Left hindlimb (tissue), 1 donor: ENCODE measurements around the gene TRH.

Experiments used
- DNase-seq: peaks from one replicate; pipeline ENCODE4 v3.0.0-alpha.2; 2018

The TRH gene, protein sequence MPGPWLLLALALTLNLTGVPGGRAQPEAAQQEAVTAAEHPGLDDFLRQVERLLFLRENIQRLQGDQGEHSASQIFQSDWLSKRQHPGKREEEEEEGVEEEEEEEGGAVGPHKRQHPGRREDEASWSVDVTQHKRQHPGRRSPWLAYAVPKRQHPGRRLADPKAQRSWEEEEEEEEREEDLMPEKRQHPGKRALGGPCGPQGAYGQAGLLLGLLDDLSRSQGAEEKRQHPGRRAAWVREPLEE

DNA sequence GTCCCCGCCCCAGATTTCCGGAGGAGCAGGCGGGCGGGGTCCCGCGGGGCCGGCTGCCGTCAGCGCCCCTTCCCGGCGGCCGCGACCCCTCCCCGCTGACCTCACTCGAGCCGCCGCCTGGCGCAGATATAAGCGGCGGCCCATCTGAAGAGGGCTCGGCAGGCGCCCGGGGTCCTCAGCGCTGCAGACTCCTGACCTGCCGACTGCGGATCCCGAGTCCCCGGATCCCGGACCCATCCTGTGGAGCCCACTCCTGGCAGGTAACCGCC is at the start of gene TRH:
Gene TRH (plus strand): TSS at position 157 of the 269 bp plus-strand sequence. CDS start 1,097 bp downstream, outside the sequence.
- DNase-seq = no peak

DNA sequence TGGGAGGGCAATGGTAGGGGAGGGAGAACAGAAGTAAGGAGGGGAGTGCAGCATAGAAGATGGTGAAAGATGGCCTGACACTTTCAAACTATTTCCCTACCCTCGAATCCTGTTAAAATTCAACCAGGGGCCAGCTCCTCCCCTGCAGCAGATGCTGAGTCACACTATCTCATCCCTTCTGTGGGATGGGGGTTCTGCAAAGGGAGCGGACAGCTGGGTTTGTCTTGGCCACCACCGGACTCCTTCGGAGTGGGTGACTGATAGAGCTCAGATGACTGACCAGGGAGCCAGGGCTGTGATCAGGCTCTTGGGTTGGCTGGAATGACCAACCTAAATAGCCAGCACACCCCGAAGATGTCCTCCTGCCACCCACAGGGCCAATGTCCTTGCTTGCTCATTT is 47.4 kb upstream of the TRH start:
- no peak for DNase-seq

DNA sequence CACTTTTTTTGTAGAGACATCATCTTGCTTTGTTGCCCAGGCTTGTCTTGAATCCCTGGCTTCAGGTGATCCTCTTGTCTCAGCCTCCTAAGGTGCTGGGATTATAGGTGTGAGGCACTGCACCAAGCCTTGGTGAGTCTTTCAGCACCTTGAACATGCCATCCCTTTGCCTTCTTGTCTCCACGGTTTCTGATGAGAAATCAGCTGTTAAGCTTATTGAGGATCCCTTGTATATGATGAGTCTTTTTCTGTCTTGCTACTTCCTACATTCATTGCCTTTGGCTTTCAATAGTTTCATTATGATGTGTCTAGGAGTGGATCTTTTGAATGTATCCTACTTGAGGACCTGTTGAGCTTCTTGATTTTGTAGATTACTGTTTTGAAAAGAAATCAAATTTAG is 45.1 kb upstream of the TRH start:
- DNase-seq = no peak

DNA sequence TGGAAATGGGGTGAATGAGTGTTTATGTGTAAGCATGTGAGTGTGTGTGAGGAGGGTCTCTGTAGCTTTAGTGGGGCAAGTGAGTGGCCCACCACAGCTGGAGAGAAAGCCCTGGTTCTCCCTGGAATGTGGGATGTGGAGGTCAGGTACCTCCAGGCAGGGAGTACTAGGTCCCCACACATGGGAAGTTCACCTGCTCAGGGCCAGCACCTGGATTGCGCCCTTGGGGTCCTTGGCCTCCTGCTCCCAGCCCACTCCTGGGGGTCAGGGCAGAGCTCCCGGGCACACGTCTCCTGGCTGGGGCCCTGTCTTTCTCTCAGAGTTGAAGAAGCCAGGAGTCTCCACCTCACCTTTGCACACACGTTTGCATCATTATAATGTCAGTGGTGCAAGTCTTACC is 41.0 kb upstream of the TRH start:
- no peak for DNase-seq

DNA sequence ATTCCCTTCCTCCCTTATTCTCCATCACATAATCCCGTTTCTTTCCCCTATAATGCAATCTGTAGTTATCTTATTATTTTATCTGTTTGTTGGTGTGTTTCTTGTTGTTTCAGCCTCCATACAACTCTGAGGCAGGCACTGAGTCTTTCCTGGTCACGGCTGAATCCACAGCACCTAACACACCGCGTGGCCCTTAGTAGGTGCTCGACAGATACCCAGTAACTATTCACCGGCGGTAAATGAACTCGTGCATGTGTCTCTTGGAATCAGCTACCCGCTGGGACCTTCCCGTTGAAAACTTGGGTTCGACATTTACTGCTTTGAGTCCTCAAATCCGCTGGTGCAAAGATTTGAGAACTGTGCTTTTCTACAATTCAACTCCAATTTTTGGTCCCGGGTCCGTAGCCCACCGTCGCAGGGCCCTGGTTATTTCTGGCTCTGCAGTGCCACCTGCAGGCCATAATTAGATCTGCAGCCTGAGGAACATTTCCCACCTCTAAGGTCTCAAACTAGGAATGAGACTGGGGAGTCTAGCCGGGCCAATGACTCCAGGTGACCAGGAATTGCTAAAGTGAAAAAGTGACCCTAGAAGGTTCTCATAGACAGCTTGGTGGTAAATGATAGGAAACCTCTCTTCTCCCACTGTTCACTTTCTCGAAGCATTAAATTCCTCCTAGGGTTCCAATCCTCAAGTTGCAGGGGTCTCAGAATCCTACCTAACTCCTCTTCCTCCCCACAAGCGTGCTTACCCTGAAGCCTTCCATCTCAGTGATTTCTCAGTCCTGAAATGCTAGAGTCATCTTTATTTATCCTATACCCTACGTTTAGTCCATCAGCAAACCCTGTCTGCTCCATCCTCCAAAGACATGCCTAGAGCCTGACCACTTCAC is 40.0 kb upstream of the TRH start:
- DNase-seq = no peak

DNA sequence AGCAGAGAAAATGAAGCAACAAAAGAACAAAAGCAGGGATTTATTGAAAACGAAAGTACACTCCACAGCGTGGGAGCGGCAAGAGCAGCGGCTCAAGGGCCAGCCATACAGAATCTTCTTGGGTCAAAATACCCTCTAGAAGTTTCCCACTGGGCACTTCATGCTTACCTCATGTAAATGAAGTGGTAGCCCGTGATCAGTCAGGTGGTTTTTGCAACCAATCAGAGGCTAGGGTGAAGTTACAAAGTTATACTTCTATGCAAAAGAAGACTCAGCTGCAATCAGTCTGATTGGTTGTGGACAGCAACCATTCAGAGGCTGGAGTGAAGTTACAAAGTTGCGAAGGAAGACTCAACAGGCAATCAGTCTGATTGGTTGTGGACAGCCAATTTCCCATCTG is 37.8 kb upstream of the TRH start:
- no peak for DNase-seq

DNA sequence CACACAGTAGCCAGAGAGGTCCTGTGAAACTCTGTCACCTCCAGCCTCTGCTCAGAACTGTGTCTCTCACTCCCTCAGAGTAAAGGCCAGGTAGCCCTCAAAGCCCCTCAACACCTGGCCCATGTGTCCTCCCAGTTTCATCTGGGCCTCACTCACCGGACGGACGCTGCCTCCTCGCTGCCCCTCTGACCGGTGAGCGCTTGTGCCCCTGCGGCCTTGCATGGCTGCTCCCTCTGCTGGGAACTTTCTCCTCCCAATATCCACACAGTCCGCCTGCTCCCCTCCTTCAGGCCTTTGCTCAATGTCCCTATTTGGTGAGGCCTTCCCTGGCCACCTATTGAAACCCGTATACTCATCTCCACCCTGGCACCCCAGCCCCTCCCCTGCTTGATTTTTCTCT is 36.8 kb upstream of the TRH start:
- no peak for DNase-seq

DNA sequence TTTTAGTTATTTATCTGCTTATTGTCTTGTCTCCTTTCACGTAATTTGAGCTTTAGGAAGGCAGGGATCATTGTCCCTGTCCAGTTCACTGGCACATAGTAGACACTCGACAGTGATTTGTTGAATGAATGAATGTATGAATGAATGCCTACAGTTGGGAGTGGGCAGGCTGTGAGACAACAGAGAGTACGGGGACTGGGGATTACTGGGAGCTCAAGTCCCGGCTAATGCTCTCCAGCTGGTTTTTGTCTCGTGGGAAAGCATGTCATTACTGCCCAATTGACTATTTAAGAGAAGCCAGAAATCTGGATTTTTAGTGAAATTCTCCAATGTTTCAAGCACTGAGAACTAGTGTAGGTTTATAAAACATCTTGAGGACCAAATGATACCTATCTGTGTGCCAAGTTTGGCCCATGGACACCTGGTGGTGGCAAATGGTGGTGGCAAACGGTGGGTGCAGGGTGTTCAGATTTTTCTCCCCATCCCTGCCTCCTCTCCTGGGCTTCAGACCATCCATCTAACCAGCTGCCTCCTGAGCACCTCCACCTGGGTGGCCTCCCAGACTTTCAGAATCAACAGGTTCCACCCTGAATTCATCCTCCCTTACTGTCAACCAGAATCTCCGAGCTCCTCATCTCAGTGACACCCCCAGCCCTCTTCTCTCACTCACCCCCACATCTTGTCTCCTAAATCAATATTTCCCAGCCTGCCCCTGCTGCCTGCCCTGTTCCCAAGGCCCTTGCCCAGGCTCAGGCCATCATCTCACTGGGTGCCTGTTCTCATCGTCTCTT is 36.2 kb upstream of the TRH start:
- no peak for DNase-seq

DNA sequence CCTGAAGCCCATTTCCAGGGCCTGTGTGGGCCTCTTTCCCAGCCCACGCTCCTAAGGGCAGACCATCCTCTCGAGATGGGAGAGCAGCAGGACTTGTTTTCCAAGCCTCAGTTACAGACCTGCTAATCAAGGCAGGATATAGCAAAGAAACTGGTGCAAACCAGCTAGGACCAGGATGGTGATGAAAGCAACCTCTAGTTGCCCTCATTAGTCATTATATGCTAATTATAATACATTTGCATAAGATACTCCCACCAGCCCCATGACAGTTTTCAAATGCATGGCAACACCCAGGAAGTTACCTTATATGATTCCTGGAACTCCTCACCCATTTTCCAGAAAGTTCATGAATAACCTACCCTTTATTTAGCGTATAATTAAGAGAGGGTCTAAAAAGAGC is 34.4 kb upstream of the TRH start:
- DNase-seq = no peak

DNA sequence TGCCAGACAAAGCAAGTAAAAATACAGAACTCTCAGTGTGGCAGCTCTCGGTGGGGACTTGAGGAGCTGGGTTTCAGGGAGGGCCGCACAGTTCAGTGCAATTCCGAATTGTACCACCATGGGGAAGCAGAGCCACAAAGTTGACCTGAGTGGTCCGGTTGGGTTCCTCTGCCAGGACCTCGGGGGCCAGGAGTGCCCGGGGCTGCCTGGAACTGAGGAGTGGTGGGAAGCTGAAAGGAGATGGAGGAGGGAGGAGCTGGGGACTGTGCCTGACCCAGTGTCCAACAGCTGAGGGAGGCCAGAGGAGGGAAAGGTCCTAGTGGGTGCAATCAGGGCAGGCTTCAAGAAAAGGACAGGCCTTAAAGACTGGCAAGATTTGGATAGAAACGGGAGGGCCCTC is 32.2 kb upstream of the TRH start:
- peak; percentile 57 for DNase-seq

DNA sequence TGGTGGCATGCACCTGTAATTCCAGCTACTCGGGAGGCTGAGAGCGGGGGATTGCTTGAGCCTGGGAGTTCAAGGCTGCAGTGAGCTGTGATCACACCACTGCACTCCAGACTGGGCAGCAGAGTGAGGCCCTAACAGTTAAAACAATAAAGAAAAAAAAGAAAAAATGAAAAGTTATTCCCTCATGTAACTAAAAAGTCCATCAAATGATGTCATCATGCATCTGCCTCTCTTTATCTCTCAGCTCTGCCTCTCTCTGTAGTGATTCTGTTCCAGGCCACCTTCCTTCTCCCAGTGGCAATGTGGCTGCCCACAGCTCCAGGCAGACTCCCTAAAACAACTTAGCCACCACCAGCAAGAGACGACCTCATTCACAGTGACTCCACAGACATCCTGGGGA is 31.5 kb upstream of the TRH start:
- no peak for DNase-seq

DNA sequence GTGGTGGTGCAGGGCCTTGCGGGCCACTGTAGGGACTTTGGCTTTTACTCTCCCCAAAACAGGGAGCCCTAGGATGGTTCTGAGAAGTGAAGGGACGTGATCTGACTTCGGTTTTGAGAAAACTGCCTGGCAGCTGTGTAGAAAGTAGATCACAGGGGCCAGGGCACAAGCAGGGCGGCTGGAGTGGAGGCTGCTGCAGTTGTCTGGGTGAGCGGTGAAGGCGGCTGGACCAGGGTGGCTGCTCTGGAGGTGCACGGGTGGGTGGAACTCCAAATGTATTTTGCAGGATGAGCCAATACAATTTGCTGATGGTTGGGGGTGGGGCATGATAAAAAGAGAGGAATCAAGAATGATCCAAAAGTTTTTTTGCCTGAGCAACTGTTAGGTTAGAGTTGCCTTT is 29.8 kb upstream of the TRH start:
- no peak for DNase-seq

DNA sequence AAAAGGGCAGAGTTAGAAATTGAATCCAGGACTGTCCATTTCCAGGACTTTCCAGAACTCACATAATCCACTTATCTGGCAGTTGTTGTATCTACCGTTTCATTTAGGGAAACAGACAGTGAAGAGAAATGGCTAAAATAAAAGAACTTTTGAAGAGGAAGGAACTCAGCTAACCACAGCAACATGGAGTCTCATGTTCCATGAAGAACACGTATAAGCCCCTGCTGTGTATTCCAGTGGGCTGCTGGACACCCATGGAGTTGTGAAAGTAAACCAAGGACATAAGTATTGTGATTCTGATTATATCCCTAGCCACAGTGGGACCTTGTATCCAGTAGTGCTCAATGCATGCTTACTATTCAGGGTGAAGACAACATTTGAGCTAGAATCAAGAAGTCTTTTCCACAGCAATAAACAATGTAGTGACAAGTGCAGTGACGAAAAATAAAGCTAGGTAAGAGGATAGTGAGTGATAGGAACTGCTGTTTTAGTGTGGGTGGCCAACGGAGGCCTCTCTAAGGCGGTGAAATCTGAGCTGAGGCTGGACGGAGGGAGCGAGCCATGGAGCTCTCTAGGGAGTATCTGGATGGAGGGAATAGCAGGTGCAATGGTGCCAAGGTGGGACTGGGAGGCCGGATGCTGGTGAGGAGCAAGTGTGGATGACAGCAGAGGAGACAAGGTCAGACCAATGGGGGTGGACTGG is 26.8 kb upstream of the TRH start:
- no peak for DNase-seq

DNA sequence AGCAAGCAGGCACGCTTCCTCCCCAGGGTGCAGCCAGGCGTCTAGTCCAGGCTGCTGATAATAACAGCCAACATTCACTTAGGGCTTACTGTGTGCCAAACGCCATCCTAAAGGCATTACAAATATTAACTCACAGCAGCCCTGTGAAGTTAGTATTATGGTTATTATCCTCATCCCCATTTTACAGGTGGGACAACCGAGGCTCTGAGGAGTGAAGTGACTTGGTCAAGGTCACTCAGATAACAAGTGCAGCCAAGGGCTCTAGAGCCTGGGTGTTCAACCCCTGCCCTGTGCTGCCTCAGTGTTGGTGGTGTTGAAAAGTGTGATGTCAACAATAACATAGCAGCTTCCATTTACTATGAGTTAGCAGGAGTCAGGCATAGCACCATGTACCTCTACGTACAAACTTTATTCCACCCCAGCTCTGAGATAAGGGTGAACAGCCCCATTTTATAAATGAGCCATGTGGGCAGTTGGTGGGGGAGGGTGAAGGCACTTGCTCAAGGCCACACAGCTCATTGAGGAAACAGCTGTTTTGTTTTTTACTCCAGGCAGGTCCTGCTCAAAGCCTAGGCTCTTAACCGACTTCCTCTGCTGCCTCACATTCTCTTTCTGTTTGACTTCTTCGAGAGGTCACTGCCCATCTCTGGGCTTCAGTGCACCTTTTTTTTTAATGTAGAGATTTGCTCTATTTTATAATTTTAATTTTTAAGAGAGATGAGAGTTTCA is 24.0 kb upstream of the TRH start:
- DNase-seq = no peak

DNA sequence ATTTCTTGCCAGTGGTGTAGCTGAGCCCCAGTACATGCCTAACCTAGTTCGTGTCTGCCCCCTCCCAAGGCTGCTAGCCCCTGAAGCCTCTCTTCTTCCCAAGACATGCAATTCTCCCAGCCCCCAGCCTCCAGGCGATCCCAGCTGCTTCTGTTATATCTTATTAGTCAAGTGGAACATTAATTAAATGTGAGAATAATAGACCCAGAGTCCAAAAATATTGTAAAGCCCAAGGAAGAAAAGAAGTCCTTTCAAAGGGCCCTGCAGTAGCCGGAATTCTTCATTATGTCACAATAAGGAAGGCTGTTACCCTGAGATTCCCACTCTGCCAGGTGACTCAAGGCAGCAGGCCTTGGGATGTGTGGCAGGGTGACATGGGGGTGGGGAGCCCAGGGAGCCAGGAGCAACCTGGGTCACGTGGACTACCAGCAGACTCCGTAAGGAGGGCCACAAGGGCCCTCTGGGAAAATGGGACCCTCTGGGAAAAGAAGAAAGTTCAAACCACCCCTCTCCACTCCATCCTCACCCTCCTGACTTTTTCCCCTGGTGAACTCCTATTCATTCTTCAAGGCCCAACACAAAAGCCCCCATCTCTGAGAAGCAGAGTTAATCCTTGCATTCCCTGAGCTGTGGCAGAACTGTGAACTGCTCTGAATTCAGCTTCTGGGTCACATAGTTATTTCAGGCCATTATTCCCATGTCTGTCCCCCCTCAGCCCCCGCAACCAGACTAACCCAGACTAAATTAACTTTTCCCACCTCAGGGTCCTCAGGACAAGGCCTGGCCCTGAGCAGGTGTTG is 21.8 kb upstream of the TRH start:
- peak; percentile 6 for DNase-seq

DNA sequence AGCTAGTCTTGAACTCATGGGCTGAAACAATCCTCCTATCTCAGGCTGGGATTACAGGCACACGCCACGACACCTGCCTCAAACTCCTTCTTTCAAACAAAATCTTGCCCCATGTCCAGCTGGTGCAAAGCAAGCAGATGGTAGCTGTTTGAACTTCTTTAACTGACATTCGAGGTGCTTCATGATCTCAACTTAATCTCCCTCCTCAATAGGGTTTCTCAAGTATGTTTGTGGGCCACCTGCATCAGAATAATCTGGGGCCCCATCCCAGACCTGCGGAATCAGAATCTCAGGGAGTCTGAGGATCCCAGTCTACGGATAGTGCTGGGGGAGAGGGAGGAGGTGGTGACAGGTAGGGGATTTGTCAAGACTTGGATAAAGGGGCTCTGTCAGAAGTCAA is 20.9 kb upstream of the TRH start:
- peak; percentile 8 for DNase-seq

DNA sequence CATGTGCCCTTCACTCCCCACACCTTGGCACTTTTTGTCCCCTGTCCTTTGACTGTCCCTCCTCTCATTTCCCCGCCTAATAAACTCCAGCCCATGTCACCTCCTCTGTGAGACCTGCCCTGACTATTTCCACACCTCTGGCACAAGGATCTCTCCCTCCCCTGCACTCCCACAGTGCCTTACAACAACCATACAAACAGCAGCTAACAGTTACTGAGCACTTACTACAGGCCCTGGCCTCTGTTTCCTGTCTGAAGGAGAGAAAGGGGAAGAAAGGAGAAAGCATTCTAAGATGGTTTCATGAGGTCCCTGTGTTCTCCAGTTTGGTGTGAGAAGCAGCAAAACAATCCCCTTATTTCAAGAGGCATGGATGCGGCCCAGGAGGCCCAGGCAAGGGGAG is 20.0 kb upstream of the TRH start:
- DNase-seq = no peak

DNA sequence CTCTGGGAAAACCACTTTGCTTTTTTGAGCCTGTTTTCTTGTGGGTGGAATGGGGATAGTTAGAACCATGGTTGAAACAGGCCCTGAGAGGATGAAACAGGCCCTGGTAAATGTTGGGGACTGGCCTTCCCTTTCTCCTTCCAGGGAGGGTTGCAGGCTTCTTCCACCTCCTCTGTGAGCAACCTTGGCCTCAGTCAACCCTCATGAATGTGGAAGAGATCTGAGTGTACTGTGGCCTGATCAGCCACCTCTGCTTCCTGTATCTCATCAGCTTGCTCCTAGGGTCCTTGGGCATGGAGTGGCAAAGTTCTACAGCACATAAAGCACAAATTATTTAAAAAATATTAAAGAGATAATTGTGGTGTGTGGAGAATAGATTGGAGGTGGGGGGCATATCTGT is 17.6 kb upstream of the TRH start:
- no peak for DNase-seq

DNA sequence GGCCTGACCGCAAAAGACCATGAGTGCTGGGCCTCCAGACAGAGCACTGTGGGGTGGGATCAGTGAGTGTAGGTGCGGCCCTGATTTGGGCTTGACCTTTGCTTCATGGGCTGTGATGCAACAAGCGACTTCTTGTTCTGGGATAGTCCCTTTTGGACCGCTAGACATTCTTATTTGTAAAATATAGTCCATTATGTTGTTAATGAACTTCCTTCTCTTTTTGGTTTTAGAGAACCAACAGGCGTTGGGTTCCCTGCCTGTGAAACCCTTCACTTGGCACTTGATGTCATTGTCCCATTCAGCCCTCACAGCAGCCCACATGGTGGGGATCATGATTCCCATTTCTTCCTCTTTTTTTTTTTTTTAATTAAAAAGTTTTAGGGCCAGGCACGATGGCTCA is 15.8 kb upstream of the TRH start:
- DNase-seq = no peak

DNA sequence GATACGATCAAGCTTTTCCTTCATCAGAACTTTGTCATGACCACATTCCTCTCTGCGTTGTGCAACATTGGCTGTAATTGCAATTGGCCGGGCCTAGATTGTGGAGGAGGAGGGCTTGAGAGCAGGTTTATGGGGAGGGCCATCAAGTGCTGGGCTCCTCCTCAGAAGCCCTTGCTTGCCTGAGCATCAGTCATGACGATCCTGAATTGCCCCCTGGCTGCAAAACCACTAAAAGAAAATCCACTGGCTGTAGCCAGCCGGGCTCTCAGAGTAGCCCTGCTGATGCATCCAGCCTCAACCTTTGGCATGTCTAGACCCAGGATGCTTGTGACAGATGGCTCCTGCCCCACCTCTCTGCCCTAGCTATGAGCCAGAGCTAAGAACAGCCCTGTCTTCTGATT is 13.4 kb upstream of the TRH start:
- no peak for DNase-seq

DNA sequence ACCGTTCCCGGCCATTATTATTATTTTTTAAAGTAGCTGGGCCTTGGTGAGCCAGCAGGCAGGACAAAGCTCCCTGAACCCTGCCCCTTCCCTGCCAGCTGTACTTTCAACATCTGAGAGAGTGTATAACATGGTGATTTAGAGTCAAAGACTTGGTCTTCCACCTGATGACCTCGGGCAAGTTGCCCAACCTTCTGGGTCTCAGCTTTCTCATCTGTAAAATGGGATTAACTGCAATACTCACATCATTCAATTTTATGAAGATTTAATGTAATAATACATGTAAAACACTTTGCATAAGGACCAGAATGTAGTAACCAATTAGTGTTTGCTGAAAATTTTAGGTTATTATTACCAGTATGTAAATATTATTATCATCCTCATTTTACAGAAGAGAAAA is 11.9 kb upstream of the TRH start:
- DNase-seq = no peak

DNA sequence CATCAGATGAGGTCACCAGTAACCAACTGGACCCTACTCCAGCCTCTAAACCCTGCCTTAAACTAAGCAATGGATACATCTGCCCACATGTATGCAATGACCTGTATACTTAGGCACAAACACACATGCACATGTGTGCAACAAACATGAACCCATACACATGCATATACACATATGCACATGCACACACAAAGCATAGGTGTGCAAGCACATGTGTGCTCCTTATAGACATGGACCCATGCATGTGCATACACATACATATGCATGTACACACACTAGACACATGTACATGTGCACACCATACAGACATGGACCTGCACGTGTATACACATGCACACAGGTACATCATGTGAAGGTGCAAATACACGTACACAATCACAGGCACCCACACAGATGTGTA is 8.6 kb upstream of the TRH start:
- DNase-seq = no peak
